Right renal pelvis (tissue), 4 donors: ENCODE results near the gene ILF3. TPM values are rescaled to one million over a fixed set of nuclear protein-coding genes. Genes with fewer than 3 reads are reported as not detected.
"Not testable (repeated sequence)": the region's sequence is repeated elsewhere in the genome, so short reads cannot be mapped to it uniquely, and the experiment has no call there.

Source experiments
- DNase-seq, 4 donors: peaks; one replicate each; pipeline ENCODE4 v3.0.0-alpha.2; 2013; ENCODE audit warnings: low read depth in 4 of 4, low spot score in 3 of 4, missing footprints in 1 of 4
- polyA plus RNA-seq, 4 donors: library from polyadenylated mRNA; unstranded; fragments of 120-200 nt; gene quantifications; one replicate each; pipeline ENCODE4 v1.2.1, GENCODE V29; 2013; ENCODE audit not compliant: insufficient read length in 4 of 4

Gene ILF3
- polyA plus RNA-seq, 4 donors = 275 to 291 (median 278) TPM

GRCh38 chr19:10671922-10672321 is 17.8 kb downstream of the ILF3 start:
- not testable (repeated sequence) for DNase-seq

- not testable (repeated sequence) for DNase-seq
Observed at GRCh38 chr19:10675214-10675613, 21.1 kb downstream of the ILF3 start.

GRCh38 chr19:10677751-10678150 is 23.6 kb downstream of the ILF3 start:
- no peak for DNase-seq

- DNase-seq = no peak
Observed at GRCh38 chr19:10678813-10679212, 24.7 kb downstream of the ILF3 start.

- DNase-seq = no peak
Observed at GRCh38 chr19:10679743-10680142, 25.6 kb downstream of the ILF3 start.

GRCh38 chr19:10680545-10681135 is 26.5 kb downstream of the ILF3 start:
- no peak for DNase-seq

GRCh38 chr19:10681658-10682057 is 27.5 kb downstream of the ILF3 start:
- DNase-seq = no peak

- no peak for DNase-seq
Observed at GRCh38 chr19:10682397-10683063, 28.4 kb downstream of the ILF3 start.

GRCh38 chr19:10683064-10683426 is 28.9 kb downstream of the ILF3 start:
- DNase-seq = no peak

GRCh38 chr19:10683582-10683981 is 29.4 kb downstream of the ILF3 start:
- DNase-seq = no peak

GRCh38 chr19:10685210-10685609 is 31.1 kb downstream of the ILF3 start:
- DNase-seq = no peak

- DNase-seq = no peak
Observed at GRCh38 chr19:10686193-10686592, 32.0 kb downstream of the ILF3 start.

- no peak for DNase-seq
Observed at GRCh38 chr19:10686661-10687517, 32.7 kb downstream of the ILF3 start.

- no peak for DNase-seq
Observed at GRCh38 chr19:10687518-10688288, 33.6 kb downstream of the ILF3 start.

- no peak for DNase-seq
Observed at GRCh38 chr19:10688545-10689280, 34.6 kb downstream of the ILF3 start.

GRCh38 chr19:10690341-10690781 is 36.2 kb downstream of the ILF3 start:
- DNase-seq = no peak

- DNase-seq = no peak
Observed at GRCh38 chr19:10691178-10691881, 37.2 kb downstream of the ILF3 start.

GRCh38 chr19:10691883-10692282 is 37.7 kb downstream of the ILF3 start:
- no peak for DNase-seq

- no peak for DNase-seq
Observed at GRCh38 chr19:10692673-10693264, 38.6 kb downstream of the ILF3 start.
